CD4-positive, alpha-beta memory T cell (primary cell): ENCODE results near the gene RGPD8. TPM values are rescaled to one million over a fixed set of nuclear protein-coding genes. Genes with fewer than 3 reads are reported as not detected.

Source experiments
- CTCF ChIA-PET: fragments of 350-600 bp; sonication (Branson Sonifier 250); formaldehyde crosslinking; loops from one replicate; lab custom pipeline; 2021; ENCODE audit warnings: inconsistent platforms; ENCODE audit not compliant: partially characterized antibody; lab: Charles Lee
- POLR2A ChIA-PET: fragments of 350-600 bp; sonication (Branson Sonifier 250); formaldehyde crosslinking; loops from one replicate; lab custom pipeline; 2021; ENCODE audit not compliant: partially characterized antibody; lab: Charles Lee
- DNase-seq, 5 donors: peaks; one replicate each; pipeline versions ENCODE4 v3.0.0 to v3.0.0-alpha.2; 2020 to 2022; ENCODE audit warnings: mixed read lengths in 1 of 5
- H3K27ac ChIP-seq: one replicate; pipeline ENCODE4 v1.7.0; 2013; ENCODE audit warnings: low read depth, low read length
- H3K27me3 ChIP-seq: 2 replicates; pipeline ENCODE4 v1.7.0; 2013; ENCODE audit warnings: mild to moderate bottlenecking, low read length, moderate library complexity; ENCODE audit not compliant: insufficient read depth
- H3K36me3 ChIP-seq: 2 replicates; pipeline ENCODE4 v1.7.0; 2013; ENCODE audit warnings: mild to moderate bottlenecking, low read length, moderate library complexity; ENCODE audit not compliant: insufficient read depth
- H3K4me1 ChIP-seq: 2 replicates; pipeline ENCODE4 v1.7.0; 2013; ENCODE audit warnings: mild to moderate bottlenecking, low read length, moderate library complexity; ENCODE audit not compliant: insufficient read depth
- H3K4me3 ChIP-seq, 2 donors: one replicate each; pipeline ENCODE4 v1.7.0; 2013; ENCODE audit warnings: low read length in 2 of 2, mild to moderate bottlenecking in 1 of 2
- H3K9me3 ChIP-seq, 2 donors: one replicate each; pipeline ENCODE4 v1.7.0; 2013; ENCODE audit warnings: low read length in 2 of 2, control low read depth in 1 of 2; ENCODE audit not compliant: control insufficient read depth in 1 of 2
- H3K27ac Mint-ChIP-seq, 7 donors: one replicate each; pipeline ENCODE4 v1.8.0; 2020 to 2021; ENCODE audit warnings: mixed read lengths in 7 of 7, mild to moderate bottlenecking in 6 of 7, inconsistent platforms in 3 of 7, moderate library complexity in 3 of 7
- H3K27me3 Mint-ChIP-seq, 2 donors: one replicate each; pipeline ENCODE4 v1.8.0; 2020 to 2021; ENCODE audit warnings: mixed read lengths in 2 of 2
- H3K36me3 Mint-ChIP-seq, 2 donors: one replicate each; pipeline ENCODE4 v1.8.0; 2020 to 2021; ENCODE audit warnings: mixed read lengths in 2 of 2, inconsistent platforms in 1 of 2, mild to moderate bottlenecking in 1 of 2
- H3K4me1 Mint-ChIP-seq, 4 donors: one replicate each; pipeline ENCODE4 v1.8.0; 2020 to 2021; ENCODE audit warnings: mixed read lengths in 4 of 4, mild to moderate bottlenecking in 1 of 4
- H3K4me3 Mint-ChIP-seq, 8 donors: one replicate each; pipeline ENCODE4 v1.8.0; 2020 to 2021; ENCODE audit warnings: mixed read lengths in 8 of 8, mild to moderate bottlenecking in 7 of 8, moderate library complexity in 6 of 8, inconsistent platforms in 3 of 8
- H3K9me3 Mint-ChIP-seq, 8 donors: one replicate each; pipeline ENCODE4 v1.8.0; 2020 to 2021; ENCODE audit warnings: mixed read lengths in 8 of 8, mild to moderate bottlenecking in 5 of 8, inconsistent platforms in 3 of 8, moderate library complexity in 1 of 8
- intact Hi-C: fragments of 100-400 bp; cut with micrococcal nuclease; formaldehyde crosslinking; loops from one replicate; pipeline ENCODE4 v1.15.1; 2023
- polyA plus RNA-seq, 2 donors: library from polyadenylated mRNA; unstranded; fragments of 300-500 nt; fragmentation: Illumina TruSeq; gene quantifications; one replicate each; pipeline ENCODE4 v1.2.3, GENCODE V29; 2021
- total RNA-seq, 2 experiments: library from RNA; stranded (reverse); gene quantifications; one replicate each; pipeline ENCODE4 v1.2.3, GENCODE V29; 2021

The RGPD8 gene
- total and polyA plus RNA-seq, 4 experiments from 2014 or later: 1.9 to 30.1 (median 17.4) TPM

DNA sequence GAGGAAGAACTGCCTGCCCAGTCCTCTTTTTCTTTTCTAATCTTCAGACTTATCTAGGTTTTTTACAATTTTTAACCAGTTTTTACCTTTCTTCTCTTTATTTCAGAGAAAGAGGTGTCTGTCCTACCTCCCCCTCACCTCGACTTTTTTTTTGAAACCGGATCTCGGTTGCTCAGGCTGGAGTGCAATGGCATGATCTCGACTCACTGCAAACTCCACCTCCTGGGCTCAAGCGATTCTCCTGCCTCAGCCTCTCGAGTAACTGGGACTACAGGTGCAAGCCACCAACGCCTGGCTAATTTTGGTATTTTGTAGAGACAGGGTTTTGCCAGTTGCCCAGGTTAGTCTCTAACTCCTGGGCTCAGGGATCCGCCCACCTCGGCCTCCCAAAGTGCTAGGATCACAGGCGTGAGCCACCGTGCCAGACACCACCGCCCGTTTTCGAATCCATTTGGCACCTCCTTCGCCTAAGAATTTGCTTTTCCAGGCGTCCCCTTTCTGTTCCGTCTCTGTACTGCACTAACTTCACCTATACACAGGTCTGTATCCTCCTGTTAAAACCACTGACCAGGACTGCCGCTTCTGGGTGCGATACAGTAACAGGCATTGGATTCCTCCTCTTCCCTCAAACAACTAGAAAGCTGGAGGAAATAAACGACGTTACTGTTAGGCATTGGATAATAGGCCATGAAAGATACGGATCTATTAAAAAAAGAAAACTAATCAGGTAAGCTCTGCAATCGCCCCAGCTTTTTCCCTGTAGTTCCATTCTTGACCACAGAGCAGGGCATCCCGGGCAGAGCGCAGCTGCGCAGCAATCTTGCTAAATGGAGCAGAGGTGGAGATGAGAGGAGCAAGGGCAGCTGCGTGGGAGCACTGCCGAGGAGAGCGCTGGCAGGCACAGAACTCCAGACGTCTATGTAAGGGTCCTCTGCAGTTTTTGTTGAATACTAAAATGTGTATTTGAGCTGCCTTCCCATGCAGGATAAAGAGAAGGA lies 88.1 kb downstream of the RGPD8 start:
- Histone ChIP-seq H3K4me3 (no peak overlapping the region), H3K27ac (no peak overlapping the region), H3K36me3 (no peaks in the 10 kb centered on the region), H3K27me3 (no peaks in the 10 kb centered on the region), H3K9me3 (no peaks in the 10 kb centered on the region), H3K4me1 (no peaks in the 10 kb centered on the region)
- Mint-ChIP-seq H3K4me1 (no peaks in the 10 kb centered on the region), H3K36me3 (peaks cover 0 to 4% of the 10 kb centered on the region in 2 donors), H3K27me3 (no peaks in the 10 kb centered on the region), H3K9me3 (peaks cover 0 to 2% (median 0%) of the 10 kb centered on the region in 8 donors), H3K27ac (no peak overlapping the region), H3K4me3 (no peak overlapping the region)
- POLR2A ChIA-PET: no interaction called here
- no peak for DNase-seq
- intact Hi-C loops: no loop called here
- CTCF ChIA-PET: no interaction called here

GRCh38 chr2:112343827-112344585 lies 89.4 kb downstream of the RGPD8 start:
- Mint-ChIP-seq H3K27ac (peak overlapping the region in 1 of 7 donors; percentile 8), H3K36me3 (peaks cover 0 to 4% of the 10 kb centered on the region in 2 donors), H3K4me1 (no peaks in the 10 kb centered on the region), H3K4me3 (no peak overlapping the region), H3K9me3 (peaks cover 0 to 2% (median 0%) of the 10 kb centered on the region in 8 donors), H3K27me3 (no peaks in the 10 kb centered on the region)
- Histone ChIP-seq H3K9me3 (no peaks in the 10 kb centered on the region), H3K4me1 (no peaks in the 10 kb centered on the region), H3K27me3 (no peaks in the 10 kb centered on the region), H3K36me3 (no peaks in the 10 kb centered on the region), H3K4me3 (no peak overlapping the region), H3K27ac (no peak overlapping the region)
- intact Hi-C loops: no loop called here
- ChIA-PET CTCF (no interaction called here), POLR2A (no interaction called here)
- no peak for DNase-seq

- peaks cover 0 to 2% (median 0%) of the 10 kb centered on the region in 8 donors for H3K9me3 Mint-ChIP-seq
Measured at GRCh38 chr2:112342067-112342550, 91.3 kb downstream of the RGPD8 start.

DNA sequence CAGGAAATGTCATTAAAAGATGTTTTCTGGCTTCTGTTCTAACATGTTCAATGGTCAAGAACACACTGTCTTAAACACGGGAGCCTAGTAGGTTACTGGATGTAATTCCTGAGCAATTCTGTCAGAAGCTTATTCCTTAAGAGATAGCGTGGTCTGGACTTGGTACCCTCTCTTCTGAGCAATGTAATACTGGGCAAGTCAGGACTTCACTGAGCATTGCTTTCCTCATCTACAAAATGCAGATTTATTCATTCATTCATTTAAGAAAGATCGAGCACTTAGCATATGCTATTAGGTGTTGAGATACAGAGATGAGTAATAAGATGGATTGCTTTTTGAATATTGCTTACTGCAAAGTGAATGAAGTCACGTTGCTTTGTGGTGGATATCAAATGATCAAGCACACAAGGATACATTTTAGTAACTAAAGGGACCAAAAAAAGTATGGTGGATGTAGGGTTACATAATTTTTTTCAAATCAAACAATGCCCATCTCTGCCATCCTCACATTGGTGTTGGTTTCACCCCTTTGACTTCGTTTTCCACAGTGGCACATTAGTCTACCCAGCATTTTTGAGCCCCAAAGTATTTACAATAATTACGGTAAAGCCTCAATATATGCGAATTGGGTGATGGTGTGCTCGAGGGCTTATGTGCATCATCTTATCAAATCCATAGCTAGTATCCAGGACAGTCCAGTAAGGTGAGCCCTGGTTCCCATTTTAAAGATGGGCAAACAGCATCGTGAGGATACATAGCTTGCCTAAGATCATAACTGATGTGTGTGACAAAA lies 92.8 kb downstream of the RGPD8 start:
- no peaks in the 10 kb centered on the region for H3K9me3 ChIP-seq
- no peaks in the 10 kb centered on the region for H3K4me1 ChIP-seq
- intact Hi-C loops: no loop called here
- H3K27me3 Mint-ChIP-seq: no peaks in the 10 kb centered on the region
- H3K27ac ChIP-seq: no peak overlapping the region
- H3K27me3 ChIP-seq: no peaks in the 10 kb centered on the region
- ChIA-PET CTCF (no interaction called here), POLR2A (no interaction called here)
- no peaks in the 10 kb centered on the region for H3K36me3 ChIP-seq
- H3K4me3 ChIP-seq: no peak overlapping the region
- H3K4me3 Mint-ChIP-seq: no peak overlapping the region
- no peaks in the 10 kb centered on the region for H3K4me1 Mint-ChIP-seq
- H3K9me3 Mint-ChIP-seq: no peaks in the 10 kb centered on the region
- no peak overlapping the region for H3K27ac Mint-ChIP-seq
- no peak for DNase-seq
- H3K36me3 Mint-ChIP-seq: no peaks in the 10 kb centered on the region

More at GRCh38 chr2:112342067-112342550, 91.3 kb downstream of the RGPD8 start:
- H3K4me1 Mint-ChIP-seq: no peaks in the 10 kb centered on the region
- POLR2A ChIA-PET: no interaction called here
- Histone ChIP-seq H3K4me1 (no peaks in the 10 kb centered on the region), H3K27me3 (no peaks in the 10 kb centered on the region), H3K36me3 (no peaks in the 10 kb centered on the region), H3K4me3 (no peak overlapping the region), H3K27ac (no peak overlapping the region), H3K9me3 (no peaks in the 10 kb centered on the region)
- no peaks in the 10 kb centered on the region for H3K27me3 Mint-ChIP-seq
- DNase-seq: no peak
- H3K4me3 Mint-ChIP-seq: no peak overlapping the region
- CTCF ChIA-PET: no interaction called here
- intact Hi-C loops: no loop called here
- H3K27ac Mint-ChIP-seq: no peak overlapping the region
- peaks cover 0 to 4% of the 10 kb centered on the region in 2 donors for H3K36me3 Mint-ChIP-seq

DNA sequence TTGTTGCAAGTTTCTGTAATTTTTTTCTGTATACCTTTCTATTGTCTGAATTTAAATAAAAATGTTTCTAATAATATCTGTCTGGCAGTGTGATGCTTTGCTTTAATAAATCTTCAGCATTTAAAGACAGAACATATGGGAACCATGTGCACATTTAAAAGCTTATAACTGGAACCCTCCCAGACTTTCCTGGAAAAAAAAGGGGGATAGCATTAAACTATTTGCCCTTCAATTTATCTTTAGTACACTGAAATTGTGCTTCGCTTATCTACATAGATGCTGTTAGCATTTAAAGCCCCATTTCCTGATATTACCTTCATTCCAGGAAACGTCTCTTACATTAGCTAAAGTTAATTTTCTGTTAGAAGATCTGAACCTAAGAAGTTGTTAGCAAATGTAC lies 93.5 kb downstream of the RGPD8 start:
- H3K4me3 Mint-ChIP-seq: no peak overlapping the region
- DNase-seq: no peak
- Histone ChIP-seq H3K27ac (no peak overlapping the region), H3K4me1 (no peaks in the 10 kb centered on the region), H3K9me3 (no peaks in the 10 kb centered on the region), H3K36me3 (no peaks in the 10 kb centered on the region), H3K27me3 (no peaks in the 10 kb centered on the region), H3K4me3 (no peak overlapping the region)
- H3K27me3 Mint-ChIP-seq: no peaks in the 10 kb centered on the region
- ChIA-PET CTCF (no interaction called here), POLR2A (no interaction called here)
- no peaks in the 10 kb centered on the region for H3K9me3 Mint-ChIP-seq
- no peak overlapping the region for H3K27ac Mint-ChIP-seq
- no peaks in the 10 kb centered on the region for H3K4me1 Mint-ChIP-seq
- intact Hi-C loops: no loop called here
- H3K36me3 Mint-ChIP-seq: no peaks in the 10 kb centered on the region

DNA sequence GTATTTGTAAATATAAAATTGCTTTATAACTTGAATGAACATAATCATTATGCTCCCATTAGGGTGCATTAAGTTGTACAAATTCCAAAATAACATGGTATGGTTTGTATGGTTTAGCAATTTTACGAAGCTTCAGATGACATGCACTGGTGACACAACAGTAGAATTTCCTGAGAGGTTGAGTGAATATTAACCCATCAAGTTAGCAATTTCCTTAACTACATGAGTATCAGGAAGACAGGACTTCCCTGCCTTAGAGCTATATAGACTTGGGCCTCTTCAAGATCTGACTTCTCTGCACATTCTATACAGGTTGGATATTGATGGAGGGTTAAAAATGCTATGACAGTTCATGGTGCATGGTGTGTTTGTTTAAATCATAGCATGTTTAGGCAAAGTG lies 97.8 kb downstream of the RGPD8 start:
- H3K4me1 Mint-ChIP-seq: no peaks in the 10 kb centered on the region
- H3K27ac Mint-ChIP-seq: no peak overlapping the region
- Histone ChIP-seq H3K36me3 (no peaks in the 10 kb centered on the region), H3K9me3 (no peaks in the 10 kb centered on the region), H3K4me3 (no peak overlapping the region), H3K27ac (no peak overlapping the region), H3K27me3 (no peaks in the 10 kb centered on the region), H3K4me1 (no peaks in the 10 kb centered on the region)
- no peaks in the 10 kb centered on the region for H3K27me3 Mint-ChIP-seq
- POLR2A ChIA-PET: interaction anchor here (1.5 kb wide), 1 partner anchor 81 kb away, joined by 3 read pairs; the partner anchor contains the start of gene ZC3H8
- CTCF ChIA-PET: interaction anchor here (1.0 to 1.2 kb wide), 2 partner anchors 26 to 214 kb away, joined by 3 read pairs; no protein-coding TSS in a partner anchor
- no peak for DNase-seq
- no peak overlapping the region for H3K4me3 Mint-ChIP-seq
- intact Hi-C loops: no loop called here
- peaks cover 15 to 18% of the 10 kb centered on the region in 2 donors for H3K36me3 Mint-ChIP-seq
- H3K9me3 Mint-ChIP-seq: no peaks in the 10 kb centered on the region
